T-helper 9 cell (primary cell): ENCODE measurements around the gene NFATC3.

Experiments
- DNase-seq: peaks from one replicate; pipeline ENCODE4 v3.0.0-alpha.2; 2020

Gene NFATC3

GRCh38 chr16:68073902-68074760, 11.0 kb upstream of the NFATC3 start:
- DNase-seq = no peak

DNA sequence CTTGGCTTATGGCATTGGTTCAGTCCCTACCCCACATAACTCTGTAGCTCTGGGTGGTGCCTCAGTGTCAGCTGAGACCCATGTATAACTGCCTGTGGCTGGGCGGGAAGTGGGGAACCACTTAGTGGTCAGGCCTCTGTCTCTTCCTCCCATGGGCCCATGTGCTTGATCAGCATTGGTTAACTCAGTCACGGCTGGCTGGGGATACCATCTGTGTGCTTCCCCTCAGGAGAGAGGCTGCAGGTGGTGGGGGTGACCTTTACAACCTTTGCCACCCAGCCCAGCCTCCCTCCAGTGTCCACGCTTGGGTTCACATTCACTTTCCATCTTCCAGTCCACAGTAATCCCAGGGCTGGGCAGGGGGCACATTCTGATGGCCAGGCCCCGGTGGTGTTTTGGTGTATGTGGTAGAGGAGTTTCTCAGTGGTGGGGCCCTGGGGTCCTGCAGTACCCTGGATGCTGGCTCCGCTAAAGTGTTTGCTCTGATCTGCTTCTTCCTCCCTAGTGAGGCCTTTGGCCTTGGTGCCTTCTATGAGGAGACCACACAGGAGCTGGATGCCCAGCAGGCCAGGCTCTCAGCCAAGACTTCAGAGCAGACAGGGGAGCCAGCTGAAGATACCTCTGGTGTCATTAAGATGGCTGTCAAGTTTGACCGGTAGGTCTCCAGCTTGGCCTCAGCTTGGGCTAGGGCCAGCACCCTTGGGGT, 10.2 kb upstream of the NFATC3 start:
- DNase-seq = peak; percentile 52

GRCh38 chr16:68075980-68076379, 9.2 kb upstream of the NFATC3 start:
- no peak for DNase-seq

GRCh38 chr16:68076560-68076959, 8.6 kb upstream of the NFATC3 start:
- DNase-seq = no peak

DNA sequence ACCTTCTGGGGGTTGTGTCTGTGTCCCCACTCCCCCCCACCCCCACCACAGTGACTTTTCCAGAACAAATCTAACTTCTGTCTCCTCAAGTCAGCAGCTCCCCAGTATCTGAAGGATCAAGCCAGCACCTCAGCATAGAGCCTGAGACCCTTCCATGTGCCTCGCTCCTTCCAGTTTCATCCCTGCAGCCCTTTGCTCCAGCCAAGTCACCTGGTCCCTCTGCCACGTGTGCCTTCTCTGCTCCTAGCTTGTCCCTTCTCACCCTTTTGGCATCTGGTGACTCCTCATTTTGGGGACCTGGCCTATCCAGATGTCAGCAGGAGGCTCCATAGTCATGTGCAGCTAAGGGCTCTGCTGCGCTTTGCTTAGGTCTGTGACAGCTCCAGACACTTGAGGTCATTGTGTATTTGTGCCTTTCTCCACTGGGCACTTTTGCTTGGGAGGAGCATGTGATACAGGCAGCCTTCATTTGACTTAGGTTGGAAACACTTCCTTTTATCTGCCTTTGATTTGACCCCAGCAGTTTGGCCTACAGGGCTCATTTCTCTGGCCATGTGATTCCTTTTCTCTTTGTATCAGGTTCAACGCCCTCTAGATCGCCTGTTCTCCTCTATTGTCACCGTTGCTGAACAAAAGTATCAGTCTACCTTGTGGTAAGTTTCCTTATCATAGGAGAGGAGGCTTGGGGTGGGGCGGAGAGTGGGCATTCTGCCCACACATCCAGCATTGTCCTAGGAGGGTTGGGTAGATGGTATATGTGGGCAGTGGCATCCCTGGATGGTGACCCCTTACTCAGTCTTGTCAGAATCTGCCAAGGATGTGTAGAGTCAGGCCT, 7.1 kb upstream of the NFATC3 start:
- DNase-seq = no peak

DNA sequence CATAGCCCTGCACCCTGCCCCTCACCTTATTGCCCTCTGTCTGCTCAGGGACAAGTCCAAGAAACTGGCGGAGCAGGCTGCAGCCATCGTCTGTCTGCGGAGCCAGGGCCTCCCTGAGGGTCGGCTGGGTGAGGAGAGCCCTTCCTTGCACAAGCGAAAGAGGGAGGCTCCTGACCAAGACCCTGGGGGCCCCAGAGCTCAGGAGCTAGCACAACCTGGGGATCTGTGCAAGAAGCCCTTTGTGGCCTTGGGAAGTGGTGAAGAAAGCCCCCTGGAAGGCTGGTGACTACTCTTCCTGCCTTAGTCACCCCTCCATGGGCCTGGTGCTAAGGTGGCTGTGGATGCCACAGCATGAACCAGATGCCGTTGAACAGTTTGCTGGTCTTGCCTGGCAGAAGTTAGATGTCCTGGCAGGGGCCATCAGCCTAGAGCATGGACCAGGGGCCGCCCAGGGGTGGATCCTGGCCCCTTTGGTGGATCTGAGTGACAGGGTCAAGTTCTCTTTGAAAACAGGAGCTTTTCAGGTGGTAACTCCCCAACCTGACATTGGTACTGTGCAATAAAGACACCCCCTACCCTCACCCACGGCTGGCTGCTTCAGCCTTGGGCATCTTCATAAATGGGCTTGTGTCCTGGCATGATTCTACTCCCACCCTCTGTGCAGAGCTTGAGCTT, 6.3 kb upstream of the NFATC3 start:
- no peak for DNase-seq

- no peak for DNase-seq
Observed at GRCh38 chr16:68079376-68079625, 5.9 kb upstream of the NFATC3 start.

DNA sequence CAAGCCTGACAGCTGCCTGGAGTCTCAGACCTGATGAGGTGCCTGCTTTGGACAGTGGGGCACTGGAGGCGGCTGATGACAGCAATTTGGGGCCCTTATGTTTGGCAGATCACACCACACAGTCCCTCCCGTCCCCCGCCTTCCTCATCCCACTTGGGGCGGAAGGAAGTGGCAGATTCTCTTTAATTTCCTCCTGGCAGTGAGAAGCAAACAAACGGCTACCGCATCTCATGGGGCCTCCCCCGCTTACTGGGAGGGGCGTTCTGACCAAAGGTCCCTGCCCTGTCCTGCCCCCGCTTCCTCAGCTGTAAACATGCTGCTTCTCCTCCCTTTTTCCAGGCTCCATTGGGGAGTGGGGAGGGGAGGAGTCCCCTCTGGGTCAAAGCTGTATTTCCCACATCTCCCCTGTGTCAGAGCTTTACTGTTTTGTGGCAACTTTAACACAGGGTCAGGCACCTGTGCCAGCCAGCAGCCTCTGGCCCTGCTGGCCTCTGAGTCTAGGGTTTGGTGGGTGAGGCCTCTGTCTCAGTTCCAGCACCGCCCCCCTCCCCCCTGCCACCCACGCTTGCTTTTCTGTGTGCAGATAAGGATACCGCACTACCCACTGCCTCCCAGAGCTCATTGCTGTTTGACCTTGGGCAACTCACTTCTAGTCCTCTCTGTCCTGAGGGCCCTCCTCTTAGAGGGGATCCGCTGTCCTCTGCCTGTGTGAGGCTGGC, 5.4 kb upstream of the NFATC3 start:
- peak; percentile 46 for DNase-seq

- DNase-seq = no peak
Observed at GRCh38 chr16:68081861-68082628, 3.1 kb upstream of the NFATC3 start.

DNA sequence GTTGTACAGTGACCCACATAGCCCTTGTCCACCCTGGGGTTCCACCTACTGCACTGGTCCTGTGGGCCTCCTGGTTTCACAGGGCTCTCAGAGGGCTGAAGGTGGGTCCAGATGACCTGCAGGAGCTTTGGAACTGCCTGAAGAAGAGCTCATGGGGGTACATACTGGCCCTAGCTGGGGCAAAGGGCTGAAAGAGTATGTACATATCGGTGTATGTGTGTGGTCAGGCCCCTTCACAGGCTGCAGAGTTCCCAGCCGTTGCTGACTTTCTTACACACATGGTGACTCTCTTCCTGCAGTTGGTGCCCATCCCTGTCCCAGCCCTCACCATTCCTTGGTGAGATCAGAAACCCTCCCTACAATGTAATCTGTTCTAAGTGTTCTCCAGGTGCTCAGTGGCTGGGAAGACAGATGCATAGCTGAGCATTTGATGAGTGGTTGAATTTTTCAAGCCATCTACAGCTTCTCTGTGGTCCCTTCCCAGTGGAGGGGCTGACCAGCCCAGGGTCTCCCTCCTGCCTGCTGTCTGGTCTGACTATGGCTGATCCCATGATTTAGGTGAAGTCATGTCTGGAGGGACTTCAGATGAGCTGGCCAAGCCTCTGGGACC, 2.4 kb upstream of the NFATC3 start:
- no peak for DNase-seq

DNA sequence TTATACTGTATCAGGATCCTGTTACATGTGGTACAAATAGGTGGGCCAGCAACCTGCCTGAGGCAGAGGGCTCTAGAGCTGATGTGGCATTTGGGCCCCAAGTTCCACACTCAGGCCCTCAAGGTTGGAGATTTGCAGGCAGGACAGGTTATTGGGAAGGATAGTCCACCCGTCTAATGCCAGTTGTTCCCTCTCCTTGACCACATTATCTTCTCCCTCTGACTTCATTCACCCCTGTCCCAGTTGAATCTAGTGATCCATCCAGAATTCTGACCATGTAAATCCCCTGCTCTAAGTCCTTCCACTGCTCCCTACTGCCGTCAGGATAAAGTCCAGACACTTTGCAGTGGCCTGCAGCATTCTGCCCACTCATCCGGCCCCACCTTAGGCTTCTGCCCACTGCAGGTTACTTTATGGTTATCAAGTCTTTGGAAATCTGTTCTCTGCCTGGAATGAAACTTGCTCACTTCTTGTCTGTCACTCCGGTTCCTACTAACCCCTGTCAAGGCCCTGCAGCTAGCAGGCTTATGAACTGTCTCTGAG, 1.9 kb upstream of the NFATC3 start:
- no peak for DNase-seq

GRCh38 chr16:68083861-68084503, 1.2 kb upstream of the NFATC3 start:
- no peak for DNase-seq

DNA sequence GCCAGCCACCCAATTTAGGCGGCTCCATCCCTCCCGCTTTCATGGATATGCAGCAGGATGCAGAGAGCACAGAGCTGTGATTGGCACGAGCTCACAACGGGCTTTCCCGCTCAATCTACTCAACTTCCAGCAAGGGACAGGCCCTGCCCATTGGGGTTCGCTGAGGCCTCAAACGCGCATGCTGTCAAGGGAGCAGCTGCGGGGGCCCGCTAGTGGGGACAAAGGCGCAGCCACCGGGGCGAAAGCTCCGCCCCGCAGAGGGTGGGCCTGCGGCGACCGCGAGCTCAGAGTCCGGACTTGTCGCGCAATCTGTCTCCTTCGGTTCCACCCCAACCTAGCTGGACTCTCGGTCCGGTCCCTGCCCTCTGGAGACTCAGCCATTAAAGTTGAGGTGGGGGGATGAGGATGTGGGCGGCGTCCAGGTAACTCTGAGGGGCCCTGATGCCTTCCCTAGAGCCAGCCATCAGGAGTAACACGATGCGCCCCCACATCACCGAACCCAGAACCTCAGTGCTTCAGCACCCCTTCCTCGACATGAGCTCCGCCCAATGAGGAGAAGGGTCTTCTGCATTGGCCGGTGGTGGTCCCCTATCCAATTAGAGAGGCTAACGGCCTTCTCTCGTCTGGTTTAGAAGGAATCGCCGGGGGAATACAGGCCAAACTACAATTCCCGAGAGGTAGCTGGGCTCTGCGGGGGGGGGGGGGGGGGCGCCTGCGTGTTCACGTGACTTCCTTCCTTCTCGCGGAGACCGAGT, 489 bp upstream of the NFATC3 start:
- peak; percentile 74 for DNase-seq

- DNase-seq = no peak
Observed at GRCh38 chr16:68086336-68086841, 1.2 kb downstream of the NFATC3 start.

GRCh38 chr16:68086860-68087268, 1.7 kb downstream of the NFATC3 start:
- no peak for DNase-seq

- no peak for DNase-seq
Observed at GRCh38 chr16:68087688-68088087, 2.5 kb downstream of the NFATC3 start.

DNA sequence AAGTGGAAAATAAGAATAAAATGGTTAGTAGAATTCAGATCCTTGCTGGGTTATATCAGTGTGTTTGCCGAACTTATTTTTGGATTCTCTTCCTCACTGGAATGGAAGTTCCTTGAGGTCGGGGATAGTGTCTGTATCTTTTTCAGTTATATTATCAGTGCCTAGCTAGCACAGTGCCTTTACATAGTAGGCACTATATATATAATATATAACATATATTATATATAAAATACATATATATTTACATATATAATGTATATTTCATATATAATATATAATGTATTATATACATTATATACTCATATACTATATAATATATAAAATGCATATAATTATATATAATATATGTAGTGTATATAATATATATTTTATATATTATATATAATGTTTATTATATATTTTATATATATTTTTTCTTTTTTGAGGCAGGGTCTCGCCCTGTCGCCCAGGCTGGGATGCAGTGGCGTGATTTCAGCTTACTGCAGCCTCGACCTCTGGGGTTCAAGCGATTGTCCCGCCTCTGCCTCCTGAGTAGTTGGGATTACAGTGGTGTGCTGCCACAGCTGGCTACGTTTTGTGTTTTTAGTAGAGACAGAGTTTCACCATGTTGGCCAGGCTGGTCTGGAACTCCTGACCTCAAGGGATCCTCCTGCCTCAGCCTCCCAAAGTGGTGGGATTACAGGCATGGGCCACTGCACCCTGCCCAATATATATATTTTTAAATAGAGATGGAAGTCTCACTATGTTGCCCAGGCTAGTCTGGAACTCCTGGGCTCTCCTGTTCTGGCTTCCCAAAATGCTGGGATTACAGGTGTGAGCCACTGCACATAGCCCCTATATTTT, 3.2 kb downstream of the NFATC3 start:
- no peak for DNase-seq

- no peak for DNase-seq
Observed at GRCh38 chr16:68089067-68089466, 3.9 kb downstream of the NFATC3 start.
